ENCODE measurements around the gene SLC35G1. TPM values are rescaled to one million over a fixed set of nuclear protein-coding genes. Genes with fewer than 3 reads are reported as not detected.

Gene SLC35G1
- total RNA-seq, 1 experiment from 2014 or later = 3.2 TPM

- TF ChIP-seq, protein P1, sequence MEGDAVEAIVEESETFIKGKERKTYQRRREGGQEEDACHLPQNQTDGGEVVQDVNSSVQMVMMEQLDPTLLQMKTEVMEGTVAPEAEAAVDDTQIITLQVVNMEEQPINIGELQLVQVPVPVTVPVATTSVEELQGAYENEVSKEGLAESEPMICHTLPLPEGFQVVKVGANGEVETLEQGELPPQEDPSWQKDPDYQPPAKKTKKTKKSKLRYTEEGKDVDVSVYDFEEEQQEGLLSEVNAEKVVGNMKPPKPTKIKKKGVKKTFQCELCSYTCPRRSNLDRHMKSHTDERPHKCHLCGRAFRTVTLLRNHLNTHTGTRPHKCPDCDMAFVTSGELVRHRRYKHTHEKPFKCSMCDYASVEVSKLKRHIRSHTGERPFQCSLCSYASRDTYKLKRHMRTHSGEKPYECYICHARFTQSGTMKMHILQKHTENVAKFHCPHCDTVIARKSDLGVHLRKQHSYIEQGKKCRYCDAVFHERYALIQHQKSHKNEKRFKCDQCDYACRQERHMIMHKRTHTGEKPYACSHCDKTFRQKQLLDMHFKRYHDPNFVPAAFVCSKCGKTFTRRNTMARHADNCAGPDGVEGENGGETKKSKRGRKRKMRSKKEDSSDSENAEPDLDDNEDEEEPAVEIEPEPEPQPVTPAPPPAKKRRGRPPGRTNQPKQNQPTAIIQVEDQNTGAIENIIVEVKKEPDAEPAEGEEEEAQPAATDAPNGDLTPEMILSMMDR (IDR thresholded peaks at IDR 0.05; ENCODE audit: unreplicated experiment) = no peak
- H3K4me3 Mint-ChIP-seq (ENCODE audit: unreplicated experiment) = no peak overlapping the region
- H3K27ac Mint-ChIP-seq (ENCODE audit: low read depth, unreplicated experiment) = no peak overlapping the region
- ChIA-PET POLR2A (interaction anchor here (0.6 kb wide), 1 partner anchor 366 kb away, joined by 3 read pairs; no protein-coding TSS in a partner anchor), CTCF (interaction anchor here (0.9 to 4.4 kb wide), 6 partner anchors 32 to 464 kb away, joined by 3 to 22 read pairs (median 4); partner anchors contain the start of gene FRA10AC1)
- no peaks in the 10 kb centered on the region for H3K4me1 Mint-ChIP-seq (ENCODE audit: insufficient read depth, unreplicated experiment)
- DNase-seq (ENCODE audit: unreplicated experiment) = no peak
- no peaks in the 10 kb centered on the region for H3K27me3 Mint-ChIP-seq (ENCODE audit: insufficient read depth, unreplicated experiment)
- no peaks in the 10 kb centered on the region for H3K9me3 Mint-ChIP-seq (ENCODE audit: unreplicated experiment)
- no peaks in the 10 kb centered on the region for H3K36me3 Mint-ChIP-seq (ENCODE audit: insufficient read depth, unreplicated experiment)
- intact Hi-C loops (cut with micrococcal nuclease) = no loop called here
- no TSS peak for BruUV-seq (replicated peaks)
Measured at GRCh38 chr10:93856349-93857145, 37.2 kb upstream of the SLC35G1 start.

- no peak overlapping the region for H3K27ac Mint-ChIP-seq (ENCODE audit: low read depth, unreplicated experiment)
- CTCF ChIA-PET = interaction anchor here (0.6 to 4.4 kb wide), 25 partner anchors 8 to 860 kb away, joined by 3 to 22 read pairs (median 5); partner anchors contain the start of gene FRA10AC1
- POLR2A ChIA-PET = interaction anchor here (1.0 to 1.9 kb wide), 2 partner anchors 157 to 159 kb away, joined by 3 to 7 read pairs; partner anchors contain the start of gene FRA10AC1
- no peaks in the 10 kb centered on the region for H3K36me3 Mint-ChIP-seq (ENCODE audit: insufficient read depth, unreplicated experiment)
- no peaks in the 10 kb centered on the region for H3K9me3 Mint-ChIP-seq (ENCODE audit: unreplicated experiment)
- TF ChIP-seq, protein P1 (IDR thresholded peaks at IDR 0.05; ENCODE audit: unreplicated experiment) = peak; percentile 56
- DNase-seq (ENCODE audit: unreplicated experiment) = peak; percentile 26
- H3K4me1 Mint-ChIP-seq (ENCODE audit: insufficient read depth, unreplicated experiment) = no peaks in the 10 kb centered on the region
- intact Hi-C loops (cut with micrococcal nuclease) = loop anchor here (1.0 to 2.0 kb wide), 3 partner anchors 38 to 304 kb away; partner anchors contain the start of gene FRA10AC1
- no peak overlapping the region for H3K4me3 Mint-ChIP-seq (ENCODE audit: unreplicated experiment)
- BruUV-seq (replicated peaks) = no TSS peak
- no peaks in the 10 kb centered on the region for H3K27me3 Mint-ChIP-seq (ENCODE audit: insufficient read depth, unreplicated experiment)
Measured at GRCh38 chr10:93859049-93859655, 34.6 kb upstream of the SLC35G1 start.

- no peaks in the 10 kb centered on the region for H3K4me1 Mint-ChIP-seq (ENCODE audit: insufficient read depth, unreplicated experiment)
- H3K4me3 Mint-ChIP-seq (ENCODE audit: unreplicated experiment) = no peak overlapping the region
- intact Hi-C loops (cut with micrococcal nuclease) = no loop called here
- ChIA-PET CTCF (no interaction called here), POLR2A (interaction anchor here (1.0 kb wide), 1 partner anchor 459 kb away, joined by 3 read pairs; no protein-coding TSS in a partner anchor)
- no TSS peak for BruUV-seq (replicated peaks)
- no peak overlapping the region for H3K27ac Mint-ChIP-seq (ENCODE audit: low read depth, unreplicated experiment)
- TF ChIP-seq, protein P1 (IDR thresholded peaks at IDR 0.05; ENCODE audit: unreplicated experiment) = no peak
- peaks cover 9% of the 10 kb centered on the region for H3K27me3 Mint-ChIP-seq (ENCODE audit: insufficient read depth, unreplicated experiment)
- no peaks in the 10 kb centered on the region for H3K36me3 Mint-ChIP-seq (ENCODE audit: insufficient read depth, unreplicated experiment)
- no peaks in the 10 kb centered on the region for H3K9me3 Mint-ChIP-seq (ENCODE audit: unreplicated experiment)
- DNase-seq (ENCODE audit: unreplicated experiment) = no peak
Measured at GRCh38 chr10:93861825-93862224, 32.0 kb upstream of the SLC35G1 start.

DNA sequence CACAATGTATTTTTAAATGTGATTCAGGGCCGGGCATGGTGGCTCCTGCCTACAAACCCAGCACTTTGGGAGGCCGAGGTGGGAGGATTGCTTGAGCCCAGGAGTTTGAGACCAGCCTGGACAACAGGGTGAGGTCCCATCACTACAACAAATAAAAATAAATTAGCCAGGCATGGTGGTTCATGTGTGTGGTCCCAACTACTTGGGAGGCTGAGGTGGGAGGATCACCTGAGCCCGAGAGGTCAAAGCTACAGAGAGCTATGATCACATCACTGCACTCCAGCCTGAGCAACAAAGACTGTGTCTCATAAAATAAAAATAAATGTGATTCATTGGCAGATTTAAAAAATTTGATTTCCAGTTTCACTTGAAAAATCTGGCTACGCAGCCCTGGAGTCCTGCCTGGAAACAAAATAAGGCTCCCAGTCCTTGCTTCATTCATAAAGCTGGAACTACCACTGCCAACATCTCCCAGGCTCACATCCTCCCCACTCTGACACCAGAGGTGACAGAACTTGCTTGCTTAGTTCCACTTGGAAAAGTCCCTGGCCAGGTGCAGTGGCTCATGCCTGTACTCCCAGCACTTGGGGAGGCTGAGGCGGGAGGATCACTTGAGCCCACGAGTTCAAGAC is 27.9 kb upstream of the SLC35G1 start:
- Mint-ChIP-seq H3K27me3 (ENCODE audit: insufficient read depth, unreplicated experiment) (peaks cover 26% of the 10 kb centered on the region), H3K27ac (ENCODE audit: low read depth, unreplicated experiment) (no peak overlapping the region)
- TF ChIP-seq, protein P1 (IDR thresholded peaks at IDR 0.05; ENCODE audit: unreplicated experiment) = no peak

More for the DNA sequence above, 27.9 kb upstream of the SLC35G1 start:
- ChIA-PET CTCF (no interaction called here), POLR2A (no interaction called here)
- no peaks in the 10 kb centered on the region for H3K9me3 Mint-ChIP-seq (ENCODE audit: unreplicated experiment)
- intact Hi-C loops (cut with micrococcal nuclease) = no loop called here
- H3K4me3 Mint-ChIP-seq (ENCODE audit: unreplicated experiment) = no peak overlapping the region
- BruUV-seq (replicated peaks) = no TSS peak
- H3K4me1 Mint-ChIP-seq (ENCODE audit: insufficient read depth, unreplicated experiment) = no peaks in the 10 kb centered on the region
- DNase-seq (ENCODE audit: unreplicated experiment) = no peak
- H3K36me3 Mint-ChIP-seq (ENCODE audit: insufficient read depth, unreplicated experiment) = no peaks in the 10 kb centered on the region
